Sigmoid colon (tissue), 4 donors: Measurements from ENCODE around the gene CDC14A.

Experiments
- EP300 ChIP-seq, 4 donors: sonication (generic); formaldehyde crosslinking; IDR thresholded peaks; one replicate each; pipeline ENCODE4 v1.6.1; 2017; ENCODE audit warnings: antibody characterized with exemption in 4 of 4
- POLR2A ChIP-seq, 2 donors: fragments of 450-650 bp; IDR thresholded peaks; one replicate each; pipeline ENCODE4 v1.6.1; 2016; ENCODE audit warnings: antibody characterized with exemption in 2 of 2, mild to moderate bottlenecking in 2 of 2, moderate library complexity in 2 of 2
- POLR2AphosphoS5 ChIP-seq, 4 donors: sonication (generic); formaldehyde crosslinking; IDR thresholded peaks; one replicate each; pipeline ENCODE4 v1.6.1; 2017; ENCODE audit warnings: antibody characterized with exemption in 4 of 4
- TF ChIP-seq, protein P1 (sequence below), 4 experiments: fragments of 450-650 bp in 3 of 4; fragments of 200-600 bp in 1 of 4; IDR thresholded peaks; one replicate each; pipeline ENCODE4 v1.5.1; 2016 to 2019; ENCODE audit warnings: antibody characterized with exemption in 4 of 4, mild to moderate bottlenecking in 3 of 4, moderate library complexity in 2 of 4

DNA sequence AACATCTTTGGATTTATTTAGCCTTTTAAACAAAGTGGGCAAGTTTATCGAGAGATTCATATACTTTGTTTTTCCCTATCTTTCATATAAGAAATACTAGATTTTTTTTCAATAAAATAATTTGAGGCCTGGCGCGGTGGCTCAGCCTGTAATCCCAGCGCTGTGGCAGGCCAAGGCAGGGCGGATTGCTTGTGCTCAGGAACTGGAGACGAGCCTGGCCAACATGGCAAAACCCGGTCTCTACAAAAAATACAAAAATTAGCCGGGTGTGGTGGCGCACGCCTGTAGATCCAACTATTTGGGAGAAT lies 1.6 kb upstream of the CDC14A start:
- TF ChIP-seq POLR2A (IDR thresholded peaks at IDR 0.05): no peak
- TF ChIP-seq, protein P1, sequence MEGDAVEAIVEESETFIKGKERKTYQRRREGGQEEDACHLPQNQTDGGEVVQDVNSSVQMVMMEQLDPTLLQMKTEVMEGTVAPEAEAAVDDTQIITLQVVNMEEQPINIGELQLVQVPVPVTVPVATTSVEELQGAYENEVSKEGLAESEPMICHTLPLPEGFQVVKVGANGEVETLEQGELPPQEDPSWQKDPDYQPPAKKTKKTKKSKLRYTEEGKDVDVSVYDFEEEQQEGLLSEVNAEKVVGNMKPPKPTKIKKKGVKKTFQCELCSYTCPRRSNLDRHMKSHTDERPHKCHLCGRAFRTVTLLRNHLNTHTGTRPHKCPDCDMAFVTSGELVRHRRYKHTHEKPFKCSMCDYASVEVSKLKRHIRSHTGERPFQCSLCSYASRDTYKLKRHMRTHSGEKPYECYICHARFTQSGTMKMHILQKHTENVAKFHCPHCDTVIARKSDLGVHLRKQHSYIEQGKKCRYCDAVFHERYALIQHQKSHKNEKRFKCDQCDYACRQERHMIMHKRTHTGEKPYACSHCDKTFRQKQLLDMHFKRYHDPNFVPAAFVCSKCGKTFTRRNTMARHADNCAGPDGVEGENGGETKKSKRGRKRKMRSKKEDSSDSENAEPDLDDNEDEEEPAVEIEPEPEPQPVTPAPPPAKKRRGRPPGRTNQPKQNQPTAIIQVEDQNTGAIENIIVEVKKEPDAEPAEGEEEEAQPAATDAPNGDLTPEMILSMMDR (IDR thresholded peaks at IDR 0.05): no peak
- TF ChIP-seq POLR2AphosphoS5 (IDR thresholded peaks at IDR 0.05): no peak
- no peak for TF ChIP-seq EP300 (IDR thresholded peaks at IDR 0.05)
